HepG2 (cell line): ENCODE results near the gene B4GALT5. TPM values are rescaled to one million over a fixed set of nuclear protein-coding genes. Genes with fewer than 3 reads are reported as not detected.

Experiments
- CREBL2 ChIP-seq: sonication (generic); formaldehyde crosslinking; IDR thresholded peaks from 2 replicates; pipeline ENCODE4 v1.8.1; 2023; ENCODE audit warnings: missing genetic modification reagents, mild to moderate bottlenecking, borderline replicate concordance
- FOXO1 ChIP-seq: sonication (generic); formaldehyde crosslinking; IDR thresholded peaks from 2 replicates; pipeline ENCODE4 v1.4.0; 2020; ENCODE audit warnings: missing genetic modification reagents
- HIC2 ChIP-seq: sonication (generic); formaldehyde crosslinking; IDR thresholded peaks from 2 replicates; pipeline ENCODE4 v1.9.0; 2022; ENCODE audit warnings: low read depth, missing genetic modification reagents
- KDM1A ChIP-seq: IDR thresholded peaks from 2 replicates; pipeline ENCODE4 v1.6.1; 2016; ENCODE audit warnings: missing compliant biosample characterization
- NFE2L2 ChIP-seq: fragments of 150-350 bp; IDR thresholded peaks from 2 replicates; pipeline ENCODE4 v1.6.1; 2014; ENCODE audit warnings: low read length
- PRMT3 ChIP-seq: sonication (generic); formaldehyde crosslinking; IDR thresholded peaks from 2 replicates; pipeline ENCODE4 v1.8.1; 2022; ENCODE audit warnings: low read depth, mild to moderate bottlenecking, moderate library complexity, missing genetic modification reagents, borderline replicate concordance
- REPIN1 ChIP-seq: sonication (generic); formaldehyde crosslinking; IDR thresholded peaks from 2 replicates; pipeline ENCODE4 v1.8.0; 2022; ENCODE audit warnings: missing genetic modification reagents, low read depth, mild to moderate bottlenecking, borderline replicate concordance
- RFXANK ChIP-seq: IDR thresholded peaks from 2 replicates; pipeline ENCODE4 v1.6.1; 2016
- RXRA ChIP-seq: sonication (generic); formaldehyde crosslinking; IDR thresholded peaks from 2 replicates; pipeline ENCODE4 v1.5.1; 2020; ENCODE audit warnings: missing genetic modification reagents
- THAP7 ChIP-seq: sonication (generic); formaldehyde crosslinking; IDR thresholded peaks from 2 replicates; pipeline ENCODE4 v1.8.1; 2023; ENCODE audit warnings: mild to moderate bottlenecking, missing genetic modification reagents
- ZBTB14 ChIP-seq: sonication (generic); formaldehyde crosslinking; IDR thresholded peaks from 2 replicates; pipeline ENCODE4 v1.4.0; 2020; ENCODE audit warnings: missing genetic modification reagents
- ZBTB4 ChIP-seq: sonication (generic); formaldehyde crosslinking; IDR thresholded peaks from 2 replicates; pipeline ENCODE4 v1.4.0; 2020; ENCODE audit warnings: missing genetic modification reagents, mild to moderate bottlenecking, borderline replicate concordance
- ZFP1 ChIP-seq: IDR thresholded peaks from 2 replicates; pipeline ENCODE4 v1.6.1; 2016
- ZFP36 ChIP-seq: fragments of 150-350 bp; IDR thresholded peaks from 2 replicates; pipeline ENCODE4 v1.6.1; 2018; ENCODE audit warnings: borderline replicate concordance, low read length, low read depth; ENCODE audit not compliant: partially characterized antibody
- ZMYM3 ChIP-seq: sonication (generic); formaldehyde crosslinking; IDR thresholded peaks from 2 replicates; pipeline ENCODE4 v1.5.1; 2020; ENCODE audit warnings: mild to moderate bottlenecking, missing genetic modification reagents
- ZNF276 ChIP-seq: sonication (generic); formaldehyde crosslinking; IDR thresholded peaks from 2 replicates; pipeline ENCODE4 v1.4.0; 2020; ENCODE audit warnings: mild to moderate bottlenecking, low read depth, missing genetic modification reagents
- ZNF441 ChIP-seq: sonication (generic); formaldehyde crosslinking; IDR thresholded peaks from 2 replicates; pipeline ENCODE4 v1.7.0; 2021; ENCODE audit warnings: missing genetic modification reagents, borderline replicate concordance
- ZNF468 ChIP-seq: sonication (generic); formaldehyde crosslinking; IDR thresholded peaks from 2 replicates; pipeline ENCODE4 v1.8.0; 2022; ENCODE audit warnings: mild to moderate bottlenecking, moderate library complexity, missing genetic modification reagents
- ZNF547 ChIP-seq: sonication (generic); formaldehyde crosslinking; IDR thresholded peaks from 2 replicates; pipeline ENCODE4 v1.5.1; 2020; ENCODE audit warnings: mild to moderate bottlenecking, missing genetic modification reagents
- ZNF784 ChIP-seq: sonication (generic); formaldehyde crosslinking; IDR thresholded peaks from 2 replicates; pipeline ENCODE4 v1.5.1; 2020; ENCODE audit warnings: missing genetic modification reagents, mild to moderate bottlenecking, borderline replicate concordance
- polyA plus RNA-seq, 8 experiments: library from polyadenylated mRNA; depleted of rRNA in 3 of 8; stranded (reverse) in 7 of 8; unstranded in 1 of 8; fragments of >200 nt; fragmentation: Illumina TruSeq in 4 of 8; extraction: Trizol in 4 of 8; gene quantifications; 2 replicates each; pipeline versions ENCODE4 v1.2.1 to v1.2.3, GENCODE V29; 2011 to 2016; ENCODE audit warnings: low read depth in 4 of 8, missing spikeins in 1 of 8, mixed read lengths in 1 of 8; ENCODE audit not compliant: insufficient read depth in 1 of 8
- total RNA-seq, 5 experiments: library from RNA; depleted of rRNA; stranded (reverse); fragments of >200 nt; fragmentation: Illumina TruSeq; extraction: Trizol; gene quantifications; 2 replicates each; pipeline ENCODE4 v1.2.3, GENCODE V29; 2016; ENCODE audit warnings: low read depth in 1 of 5

Gene B4GALT5
- total and polyA plus RNA-seq, 2 of the 13 experiments (the other 11 are each of a cell fraction or from before 2014, with no cell fraction given), result 27.3 to 30.9 TPM

GRCh38 chr20:49594931-49595315, 118.8 kb downstream of the B4GALT5 start (continued):
- TF ChIP-seq ZBTB4 (no peak), PRMT3 (CRISPR knock-in tag) (no peak), ZNF784 (CRISPR knock-in tag) (no peak), ZFP1 (CRISPR knock-in tag) (no peak), THAP7 (CRISPR knock-in tag) (no peak), ZNF276 (CRISPR knock-in tag) (no peak), ZBTB14 (CRISPR knock-in tag) (no peak), ZMYM3 (peak; percentile 81; the same call in 1 of the 2 replicates), RXRA (no peak), ZNF547 (CRISPR knock-in tag) (no peak; the same call in 1 of the 2 replicates), HIC2 (CRISPR knock-in tag) (no peak), NFE2L2 (no peak), KDM1A (CRISPR knock-in tag) (peak; percentile 91), ZNF468 (CRISPR knock-in tag) (no peak), ZNF441 (CRISPR knock-in tag) (no peak), ZFP36 (no peak), FOXO1 (CRISPR knock-in tag) (no peak), REPIN1 (CRISPR knock-in tag) (no peak), CREBL2 (CRISPR knock-in tag) (0 out of 2 replicates have a peak, but pooled peaks have one; percentile 76), RFXANK (CRISPR knock-in tag) (no peak)
